Measurements from ENCODE around the gene OSBPL9. TPM values are rescaled to one million over a fixed set of nuclear protein-coding genes. Genes with fewer than 3 reads are reported as not detected.
A peak's percentile ranks its signal among the peaks of the same experiment; 100 is the strongest.

Gene OSBPL9
- total RNA-seq, 1 experiment from 2014 or later: 52.6 TPM

GRCh38 chr1:51622455-51622913, 5.6 kb downstream of the OSBPL9 start:
- H3K9ac ChIP-seq (ENCODE audit: low read length): peak overlapping the region; percentile 39
- H3K36me3 ChIP-seq (ENCODE audit: control insufficient read depth in 1 of 2, insufficient read depth in 2 of 2, low read length in 2 of 2): no peaks in the 10 kb centered on the region
- no peaks in the 10 kb centered on the region for H4K20me1 ChIP-seq (ENCODE audit: insufficient read depth)
- ChIA-PET RAD21 (ENCODE audit: low non-redundant PET in 1 of 2, low total read pairs in 2 of 2, uncharacterized antibody in 2 of 2, unreplicated experiment in 2 of 2) (interaction anchor here in 1 of 2 experiments (1.8 kb wide), 1 partner anchor 107 kb away, joined by 5 read pairs; no protein-coding TSS in a partner anchor), POLR2A (interaction anchor here (1.3 to 1.6 kb wide), 2 partner anchors 51 to 53 kb away, joined by 3 to 4 read pairs; no protein-coding TSS in a partner anchor), CTCF (interaction anchor here (0.5 to 3.1 kb wide), 2 partner anchors 107 to 147 kb away, joined by 6 read pairs; no protein-coding TSS in a partner anchor)
- H3K27ac ChIP-seq (ENCODE audit: low read depth, low read length): peak overlapping the region; percentile 54; the same call in 1 of the 2 replicates
- intact Hi-C loops (cut with micrococcal nuclease): loop anchor here (10.0 kb wide), 1 partner anchor 382 kb away; no protein-coding TSS in a partner anchor
- H3K4me1 ChIP-seq (ENCODE audit: control insufficient read depth in 1 of 2, insufficient read depth in 2 of 2, low read length in 2 of 2): peaks cover 30 to 60% of the 10 kb centered on the region in 2 experiments
- H3K4me2 ChIP-seq (ENCODE audit: low read length): peak overlapping the region; percentile 70
- no peak overlapping the region for H2AFZ ChIP-seq (ENCODE audit: low read depth, low read length, poor library complexity, severe bottlenecking)
- H3K27me3 ChIP-seq (ENCODE audit: insufficient read depth, low read length): no peaks in the 10 kb centered on the region
- ATAC-seq: peak; percentile 95
- peaks cover 88% of the 10 kb centered on the region for H3K79me2 ChIP-seq (ENCODE audit: insufficient read depth, low read length)
- H3K4me3 ChIP-seq (replicated peaks in 1 of 2; ENCODE audit: low read depth in 1 of 2, low read length in 2 of 2): peak overlapping the region; percentile 10 to 45; a peak in 3 of 4 replicates
- H3K9me3 ChIP-seq (ENCODE audit: control insufficient read depth in 1 of 2, insufficient read depth in 1 of 2, low read depth in 1 of 2, low read length in 2 of 2): no peaks in the 10 kb centered on the region
- no peaks in the 10 kb centered on the region for H3K9me2 ChIP-seq (ENCODE audit: insufficient read depth)
- no TSS peak for BruUV-seq (replicated peaks)
- peak; percentile 96 for DNase-seq (ENCODE audit: low read depth, low spot score)
- TF ChIP-seq REST (IDR thresholded peaks at IDR 0.05; ENCODE audit: low read depth): no peak
- TF ChIP-seq SRF (IDR thresholded peaks at IDR 0.05; ENCODE audit: low read depth): peak; percentile 51; the same call in 1 of the 2 replicates
- peak; percentile 57 for TF ChIP-seq YY1 (IDR thresholded peaks at IDR 0.05; ENCODE audit: extremely low read depth, insufficient replicate concordance, low read depth, low read length)
- TF ChIP-seq EZH2phosphoT487 (IDR thresholded peaks at IDR 0.05; ENCODE audit: borderline replicate concordance): no peak
- TF ChIP-seq ELF1 (IDR thresholded peaks at IDR 0.05; ENCODE audit: borderline replicate concordance, low read depth): no peak; the same call in 1 of the 2 replicates
- TF ChIP-seq EGR1 (IDR thresholded peaks at IDR 0.05; ENCODE audit: low read depth): no peak
- TF ChIP-seq SP1 (IDR thresholded peaks at IDR 0.05; ENCODE audit: low read depth): peak; percentile 84; the same call in 1 of the 2 replicates
- TF ChIP-seq CBX3 (IDR thresholded peaks at IDR 0.05; ENCODE audit: low read depth): peak; percentile 97
- TF ChIP-seq CTCF (IDR thresholded peaks at IDR 0.05 in 2 of 3, conservative IDR thresholded peaks at IDR 0.05 in 1 of 3; ENCODE audit: borderline replicate concordance in 1 of 3, insufficient read depth in 1 of 3, low read depth in 2 of 3, low read length in 2 of 3): no peak
- TF ChIP-seq SIN3A (IDR thresholded peaks at IDR 0.05; ENCODE audit: low read depth): peak; percentile 81
- no peak for TF ChIP-seq ZBTB33 (IDR thresholded peaks at IDR 0.05; ENCODE audit: extremely low read depth, insufficient replicate concordance, low read length)
- peak; percentile 92 for TF ChIP-seq JUND (IDR thresholded peaks at IDR 0.05)
- peak; percentile 51; the same call in 1 of the 2 replicates for TF ChIP-seq CEBPB (IDR thresholded peaks at IDR 0.05; ENCODE audit: low read depth)
- no peak for TF ChIP-seq POLR2A (IDR thresholded peaks at IDR 0.05; ENCODE audit: borderline replicate concordance, extremely low read depth, insufficient read depth, insufficient read length)
- TF ChIP-seq ZNF274 (IDR thresholded peaks at IDR 0.05; ENCODE audit: low read depth, low read length): no peak
- TF ChIP-seq ATF3 (IDR thresholded peaks at IDR 0.05): no peak
- TF ChIP-seq MAX (IDR thresholded peaks at IDR 0.05): peak; percentile 79
- no peak for TF ChIP-seq TCF7L2 (IDR thresholded peaks at IDR 0.05; ENCODE audit: borderline replicate concordance, extremely low read depth, insufficient read depth, insufficient read length)
- no peak for TF ChIP-seq ZFX (IDR thresholded peaks at IDR 0.05)
- TF ChIP-seq POLR2AphosphoS5 (IDR thresholded peaks at IDR 0.05; ENCODE audit: low read depth, low read length): peak; percentile 71
